ENCODE results near the gene SPEG.

GRCh38 chr2:219506802-219507526, 72.3 kb downstream of the SPEG start:
- TF ChIP-seq GATA2 (IDR thresholded peaks at IDR 0.05; ENCODE audit: low read depth, low read length) = no peak
- TF ChIP-seq GATA3 (IDR thresholded peaks at IDR 0.05; ENCODE audit: low read depth, low read length) = no peak
